A549 treated with ZK216348 at 1 μM for 4 hours (cell line): ENCODE measurements around the gene FAM53C. TPM values are rescaled to one million over a fixed set of nuclear protein-coding genes. Genes with fewer than 3 reads are reported as not detected.

ENCODE experiments used
- total RNA-seq: library from RNA; stranded (reverse); fragments of 200-300 nt; extraction: Qiagen RNA extraction; gene quantifications from 5 replicates; pipeline ENCODE4 v1.2.3, GENCODE V29; 2022; ENCODE audit warnings: low read depth

Gene FAM53C
- 15.2 to 22.0 TPM (median 21.2 TPM) in 5 replicates for total RNA-seq

DNA sequence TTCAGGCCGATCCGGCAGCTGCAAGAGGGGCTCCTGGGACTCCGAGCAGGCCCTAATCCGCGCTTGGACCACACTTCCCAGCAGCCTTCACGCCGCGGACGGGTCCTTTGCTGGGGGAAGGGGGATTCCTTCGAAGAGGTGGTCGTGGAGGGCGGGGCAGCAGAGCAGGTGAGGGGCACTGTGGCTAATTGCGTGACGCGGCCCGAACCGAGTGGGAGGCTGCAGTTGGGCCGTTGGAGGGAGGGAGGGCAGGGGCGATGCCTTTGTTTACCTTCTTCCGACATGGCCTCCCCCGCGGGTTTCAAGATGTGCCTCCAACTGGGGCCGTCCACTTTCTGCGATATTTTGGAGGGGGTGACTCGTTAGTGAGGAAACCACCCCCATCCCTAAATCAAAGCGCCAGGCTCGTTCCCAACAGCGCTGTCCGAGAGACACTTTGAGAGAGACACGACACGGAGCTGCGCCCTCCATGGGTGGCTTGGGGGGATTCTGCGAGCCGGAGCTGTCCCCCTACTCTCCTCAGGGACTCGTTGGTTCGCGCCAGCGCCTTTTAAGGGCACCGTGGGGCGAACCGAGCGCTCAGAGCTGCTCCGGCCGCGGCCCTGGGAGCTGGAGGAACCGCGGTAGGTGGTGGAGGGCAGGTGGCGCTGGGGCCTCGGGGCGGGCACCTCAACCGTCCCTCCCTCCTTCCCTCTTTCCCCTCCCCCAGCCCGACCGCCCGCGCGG lies at the start of gene FAM53C:
Gene FAM53C (plus strand): TSS at position 582 of the 726 bp plus-strand sequence. CDS start 3,070 bp downstream, outside the sequence.

DNA sequence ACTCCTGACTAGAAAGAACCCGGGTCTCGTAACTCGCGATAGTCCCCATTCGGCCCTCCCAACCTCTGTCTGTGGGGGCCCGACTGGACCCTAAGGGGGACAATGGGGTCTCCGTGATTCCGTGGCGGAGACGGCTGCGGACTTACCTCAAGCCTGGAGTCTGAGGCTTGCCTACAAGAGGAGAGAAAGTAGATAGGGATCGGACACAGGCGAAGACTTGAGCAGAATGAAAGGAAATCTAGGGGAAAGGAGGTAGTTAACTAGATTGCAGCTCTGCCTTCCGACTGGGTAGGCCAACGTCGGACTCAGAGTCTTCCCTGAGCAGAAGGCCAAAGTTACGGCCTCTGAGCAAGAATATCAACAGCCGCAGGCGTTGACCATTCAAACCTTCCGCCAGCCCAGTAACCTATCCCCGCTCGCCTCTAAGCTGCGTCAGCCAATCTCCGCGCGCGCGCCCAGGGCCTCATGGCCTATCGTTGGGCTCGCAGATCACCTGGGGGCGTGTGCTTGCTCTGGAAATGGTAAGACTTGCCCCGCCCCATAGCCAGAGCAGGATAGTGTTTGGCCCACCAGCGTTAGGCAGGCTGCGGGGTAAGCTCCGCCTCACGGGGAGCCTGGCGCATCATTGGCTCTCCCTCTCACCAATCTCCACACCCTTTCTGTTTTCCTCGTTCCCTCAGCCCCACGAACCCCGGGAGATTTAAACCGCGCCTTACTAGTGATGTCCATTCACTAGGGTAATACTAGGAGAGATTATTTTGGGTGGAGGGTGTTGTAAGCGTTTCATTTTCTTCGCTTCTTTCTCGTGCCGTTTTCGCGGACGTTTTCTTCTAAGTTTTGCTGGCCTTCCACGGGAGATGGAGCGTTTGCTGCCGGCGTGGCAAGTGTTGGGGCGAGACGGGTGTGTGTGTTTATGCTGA lies 6.4 kb upstream of the FAM53C start, which contains the start of gene CDC25C:
Gene CDC25C (minus strand): TSS at position 356 of the 920 bp plus-strand sequence. CDS start 624 bp downstream, outside the sequence.

DNA sequence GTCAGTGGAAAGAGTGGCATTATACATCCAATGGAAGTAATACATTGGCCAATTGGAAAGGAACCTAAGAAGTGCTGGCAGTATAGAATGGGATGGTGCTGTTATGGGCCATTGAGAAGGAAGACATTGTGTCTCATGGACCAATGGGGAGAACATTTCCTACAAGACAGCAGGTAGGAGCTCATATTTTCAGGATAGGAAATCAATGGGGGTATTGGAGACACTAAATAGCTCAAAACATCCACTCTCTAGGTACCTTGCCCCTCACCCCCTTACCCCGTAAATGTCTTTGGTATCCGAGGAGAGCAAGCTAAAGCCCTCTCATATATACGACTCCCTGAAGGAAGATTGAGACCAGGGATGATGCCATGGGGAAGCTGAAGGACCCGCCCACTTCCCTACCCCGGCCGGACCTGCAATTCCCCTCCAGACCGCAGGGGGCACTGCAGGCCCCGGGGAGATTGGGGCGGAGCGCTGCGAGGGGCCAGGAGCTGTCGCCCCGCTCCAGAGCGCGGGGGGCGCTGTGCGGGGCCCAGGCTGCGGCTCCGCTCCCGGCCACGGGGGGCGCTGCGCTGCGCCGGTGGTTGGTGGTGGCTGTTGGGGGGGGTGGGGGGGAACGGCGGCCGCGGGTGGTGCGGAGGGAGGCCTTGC lies 14.1 kb downstream of the FAM53C start, which contains the start of gene KDM3B:
Gene KDM3B (plus strand): TSS at position 615 of the 651 bp plus-strand sequence. CDS start 111 bp downstream, outside the sequence.

Other genes starting within 250 kb of the FAM53C start
- not detected in 5 replicates for gene NME5, start 198.8 kb upstream of the FAM53C start, total RNA-seq
- gene BRD8, start 159.6 kb upstream of the FAM53C start, total RNA-seq: 46.1 to 55.8 TPM (median 50.1 TPM) in 5 replicates
- gene KIF20A, start 159.2 kb upstream of the FAM53C start, total RNA-seq: 44.6 to 48.6 TPM (median 46.7 TPM) in 5 replicates
- 21.4 to 34.1 TPM (median 27.0 TPM) in 5 replicates for gene CDC23, start 124.9 kb upstream of the FAM53C start, total RNA-seq
- gene GFRA3, start 63.6 kb upstream of the FAM53C start, total RNA-seq: 0.11 TPM in 1 of 5 replicates, not detected in the others
- gene CDC25C, start 6.5 kb upstream of the FAM53C start, total RNA-seq: 10.3 to 13.5 TPM (median 10.6 TPM) in 5 replicates
- 40.6 to 45.8 TPM (median 42.9 TPM) in 5 replicates for gene KDM3B, start 14.4 kb downstream of the FAM53C start, total RNA-seq
- gene REEP2, start 100.8 kb downstream of the FAM53C start, total RNA-seq: 6.1 to 8.2 TPM (median 6.8 TPM) in 5 replicates
- gene EGR1, start 127.2 kb downstream of the FAM53C start, total RNA-seq: 9.5 to 13.7 TPM (median 10.0 TPM) in 5 replicates
- 113 to 174 TPM (median 114 TPM) in 5 replicates for gene ETF1, start 205.0 kb downstream of the FAM53C start, total RNA-seq
- 320 to 364 TPM (median 347 TPM) in 5 replicates for gene HSPA9, start 237.1 kb downstream of the FAM53C start, total RNA-seq